GM18907 (cell line): ENCODE measurements around the gene PAXIP1.
A peak's percentile ranks its signal among the peaks of the same experiment; 100 is the strongest.

Source experiments
- ATAC-seq: cut with Tn5 transposase; IDR thresholded peaks from one replicate; pipeline ENCODE4 v1.9.1; 2021; ENCODE audit warnings: mild to moderate bottlenecking, moderate library complexity; ENCODE audit not compliant: unreplicated experiment

PAXIP1 gene

DNA sequence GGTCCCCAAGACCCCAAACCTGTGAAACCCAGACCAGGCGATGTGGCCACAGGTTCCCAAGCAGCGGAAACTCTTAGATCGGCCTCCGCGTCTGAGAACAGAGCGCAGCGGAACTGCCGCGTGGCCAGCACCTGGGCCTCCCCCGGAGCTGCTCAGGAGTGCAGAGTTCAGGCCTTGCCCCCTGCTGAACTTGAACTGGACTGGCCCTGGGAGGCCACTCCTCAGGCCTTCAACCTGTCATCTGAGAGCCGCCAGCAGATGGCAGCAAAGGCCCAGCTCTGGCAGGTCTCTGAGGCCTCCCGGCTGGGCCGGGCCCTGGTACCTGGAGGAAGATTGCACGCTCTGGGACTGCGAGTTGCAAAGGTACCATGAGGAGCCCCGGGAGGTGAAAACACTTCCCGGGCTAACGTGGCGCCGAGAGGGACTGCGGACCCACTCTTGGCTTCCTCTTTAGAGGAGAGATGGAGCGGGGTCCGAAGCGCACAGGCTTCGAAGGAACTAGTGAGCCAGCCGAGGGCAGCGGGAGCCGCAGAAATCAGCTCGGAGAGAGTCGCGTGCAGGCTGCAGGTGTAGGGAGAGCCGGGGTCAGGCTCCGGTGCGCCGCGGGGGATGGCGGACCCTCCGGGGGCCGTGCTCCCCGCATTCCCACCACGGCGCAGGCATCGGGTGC lies 89.2 kb downstream of the PAXIP1 start:
- ATAC-seq = peak; percentile 97

DNA sequence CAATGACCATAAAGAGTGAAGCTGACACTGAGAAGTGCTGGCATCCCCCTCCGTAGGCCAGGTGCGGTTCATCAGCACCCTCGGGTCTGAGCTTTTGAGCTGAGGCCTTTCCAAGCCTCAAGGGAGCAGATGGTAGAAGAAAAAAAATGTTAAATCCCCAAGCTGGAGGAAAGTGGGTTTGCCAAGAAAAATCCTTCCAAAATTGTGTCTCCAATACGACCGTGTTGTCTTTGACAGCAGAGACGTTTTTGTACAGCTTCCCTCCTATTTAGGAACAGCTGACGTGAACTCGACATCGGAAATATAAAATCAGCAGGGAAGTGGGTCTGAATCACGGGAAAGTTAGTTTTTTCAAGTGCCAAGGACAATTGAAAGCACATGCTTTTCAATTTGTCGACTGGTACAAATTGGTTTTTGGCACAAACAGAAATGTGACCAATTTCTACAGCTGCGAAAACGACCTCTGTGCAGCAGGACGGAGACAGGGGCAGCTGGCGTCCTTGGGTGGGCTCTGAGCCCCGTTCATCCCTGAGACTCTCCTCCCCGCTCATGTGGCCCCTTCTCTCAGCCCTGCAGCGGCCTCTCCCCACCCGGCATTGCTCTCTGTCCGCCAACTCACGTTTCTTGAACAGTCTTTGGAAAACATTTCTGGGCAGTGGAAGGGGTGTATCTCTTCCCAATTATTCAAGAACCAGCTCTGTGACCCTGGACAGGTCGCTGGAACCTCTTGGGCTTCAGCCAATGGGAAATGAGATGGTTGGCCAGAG lies 89.9 kb downstream of the PAXIP1 start:
- ATAC-seq = no peak

DNA sequence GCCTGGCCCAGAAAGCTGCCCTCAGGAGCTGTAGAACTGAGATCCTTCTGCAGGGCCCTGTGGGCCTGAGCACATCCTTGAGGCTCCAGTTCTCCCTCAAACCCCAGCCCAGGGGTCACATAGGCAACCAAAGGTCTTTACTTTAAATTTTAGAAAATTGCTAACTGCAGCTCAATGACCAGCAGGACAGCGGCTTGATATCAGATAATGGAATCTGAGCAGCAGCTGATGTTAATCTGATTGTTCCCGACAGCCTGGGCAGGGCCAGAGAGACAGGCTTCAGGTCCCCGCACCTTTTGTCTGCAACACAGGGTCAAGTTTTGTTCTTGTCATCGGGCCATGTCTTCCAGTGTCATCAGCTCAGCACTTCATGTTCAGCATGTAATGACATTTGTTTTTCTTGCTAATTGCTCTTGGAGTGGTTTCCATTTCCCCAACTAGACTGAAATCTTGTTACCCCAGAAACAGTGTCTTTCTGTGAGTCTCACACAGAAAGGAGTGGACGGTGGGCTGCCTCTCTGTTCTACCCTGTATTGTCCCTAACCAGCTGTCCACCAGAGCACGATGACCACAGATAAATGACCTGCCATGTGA lies 91.0 kb downstream of the PAXIP1 start:
- no peak for ATAC-seq

DNA sequence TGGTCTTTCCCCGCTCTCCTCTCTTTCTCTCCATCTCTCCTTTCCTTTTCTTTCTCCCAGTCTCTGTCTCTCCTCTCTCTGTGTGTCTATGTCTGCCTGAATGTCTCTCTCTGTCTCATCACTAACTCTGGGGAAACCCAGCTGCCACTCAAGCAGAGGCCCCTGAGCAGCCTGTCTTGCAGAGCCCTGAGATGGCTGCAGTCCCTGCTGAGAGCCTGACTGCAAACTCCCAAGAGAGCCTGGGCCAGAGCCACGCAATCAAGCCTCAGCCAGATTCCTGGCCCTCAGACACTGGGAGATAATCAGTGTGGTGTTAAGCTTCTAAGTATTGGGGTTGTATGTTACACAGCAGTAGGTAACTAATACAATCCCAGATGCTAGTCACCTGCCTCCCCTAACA lies 91.5 kb downstream of the PAXIP1 start:
- no peak for ATAC-seq

DNA sequence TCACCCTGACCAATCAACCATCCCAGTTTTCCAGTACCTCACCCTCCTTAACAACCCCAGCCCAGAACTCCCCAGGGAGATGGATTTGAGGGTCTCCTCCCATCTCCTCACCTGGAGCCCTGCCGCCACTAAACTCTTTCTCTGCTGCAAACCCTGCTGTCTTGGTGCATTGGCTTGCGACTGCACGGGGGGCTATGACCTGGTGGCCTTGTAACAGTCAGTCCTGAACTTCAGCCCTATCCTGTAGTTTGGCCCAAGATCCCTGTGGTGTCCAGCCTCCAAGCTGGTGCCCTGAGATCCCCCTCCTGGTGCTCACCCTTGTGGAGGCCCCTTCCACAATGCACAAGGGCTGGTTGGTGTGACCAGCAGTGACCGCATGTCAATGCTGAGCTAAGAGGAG lies 91.9 kb downstream of the PAXIP1 start:
- no peak for ATAC-seq

DNA sequence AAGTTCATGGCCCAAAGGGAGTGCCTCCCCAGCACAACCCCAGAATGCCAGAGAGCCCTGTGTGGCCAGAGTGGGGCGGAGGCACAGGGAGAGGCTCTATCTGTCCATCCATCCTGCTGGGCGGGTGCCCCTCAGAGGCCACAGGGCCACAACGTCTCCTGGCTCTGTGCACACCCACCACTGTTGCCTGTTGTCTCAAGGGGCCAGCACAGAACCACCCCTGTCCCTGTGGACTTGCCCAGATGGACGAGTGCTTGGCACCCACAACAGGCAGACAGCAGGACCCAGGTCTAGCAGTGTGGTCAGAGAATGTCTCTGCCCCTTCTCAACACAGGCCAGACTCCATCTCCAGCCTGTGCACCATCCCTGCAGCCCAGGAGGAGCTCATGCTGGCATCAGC lies 92.8 kb downstream of the PAXIP1 start:
- ATAC-seq = no peak

DNA sequence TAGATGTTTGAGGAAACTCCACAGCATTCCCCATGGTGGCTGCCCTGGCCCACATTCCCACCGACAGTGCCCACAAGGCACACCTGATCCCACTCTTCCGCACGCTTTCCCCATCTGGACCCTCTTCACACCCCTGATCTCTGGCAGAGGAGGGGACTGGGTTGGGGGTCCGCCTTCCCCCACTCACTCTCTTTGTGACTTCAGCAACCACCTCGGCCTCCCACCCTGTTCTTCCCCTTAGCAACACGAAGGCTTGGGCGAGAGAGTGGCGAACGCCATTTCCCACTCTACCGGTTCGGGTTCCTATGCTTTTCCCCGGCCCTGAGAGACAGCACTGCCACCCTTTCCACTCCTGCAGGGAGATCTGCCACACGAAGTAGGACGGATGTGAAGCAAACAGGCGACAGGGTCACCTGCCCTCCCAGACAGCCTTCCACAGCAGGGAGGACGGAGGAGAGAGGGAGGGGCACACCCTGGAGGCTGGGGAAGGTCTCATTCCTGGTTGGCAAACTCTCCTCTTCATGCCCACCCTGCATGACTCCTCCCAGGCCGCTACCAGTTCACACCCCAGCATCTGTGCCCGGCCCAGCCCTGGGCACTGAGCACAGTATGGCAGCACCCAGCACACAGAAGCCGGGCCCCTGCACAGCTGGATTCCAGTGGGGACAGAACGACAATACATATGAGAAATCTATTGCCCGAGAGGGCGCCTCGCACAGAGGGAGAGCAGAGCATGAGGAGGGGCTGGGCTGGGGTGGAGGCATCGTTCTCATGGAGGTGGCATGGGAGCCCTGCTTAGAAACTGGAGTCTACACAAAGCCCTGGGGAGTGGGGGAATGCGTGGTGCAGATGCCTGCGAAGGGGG lies 93.5 kb downstream of the PAXIP1 start:
- ATAC-seq = no peak

DNA sequence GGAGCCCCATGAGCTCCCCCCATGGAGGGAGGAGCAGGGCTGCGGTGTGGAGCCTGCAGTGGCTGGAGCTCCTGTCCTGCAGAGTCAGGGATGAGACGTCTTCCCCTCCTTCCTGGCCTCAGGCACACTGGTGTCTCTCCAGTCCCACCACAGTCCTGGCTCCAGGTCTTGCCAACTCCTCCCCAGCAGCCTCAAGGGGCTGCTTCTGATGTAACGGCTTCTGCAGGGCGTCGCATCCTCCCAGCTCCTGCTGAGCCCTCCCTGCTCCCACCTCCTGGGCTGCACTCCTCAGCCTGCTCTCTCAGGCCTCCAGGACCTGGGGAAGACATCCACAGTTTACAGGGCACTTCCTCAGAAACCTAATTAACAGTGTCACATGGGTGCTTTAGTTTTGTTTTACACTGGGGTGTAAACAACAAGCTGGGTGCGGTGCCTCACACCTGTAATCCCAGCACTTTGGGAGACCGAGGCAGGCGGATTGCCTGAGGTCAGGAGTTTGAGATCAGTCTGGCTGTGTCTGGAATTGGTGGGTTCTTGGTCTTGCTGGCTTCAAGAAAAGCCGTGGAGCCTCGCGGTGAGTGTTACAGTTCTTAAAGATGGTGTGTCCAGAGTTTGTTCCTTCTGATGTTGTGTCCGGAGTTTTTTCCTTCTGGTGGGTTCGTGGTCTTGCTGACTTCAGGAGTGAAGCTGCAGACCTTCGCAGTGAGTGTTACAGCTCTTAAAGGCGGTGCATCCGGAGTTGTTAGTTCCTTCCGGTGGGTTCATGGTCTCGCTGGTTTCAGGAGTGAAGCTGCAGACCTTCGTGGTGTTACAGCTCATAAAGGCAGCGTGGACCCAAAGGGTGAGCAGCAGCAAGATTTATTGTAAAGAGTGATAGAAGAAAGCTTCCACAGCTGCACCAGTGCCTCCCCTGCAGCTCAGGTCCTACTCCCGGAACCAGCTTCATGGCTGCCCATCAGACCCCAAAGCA lies 95.0 kb downstream of the PAXIP1 start:
- no peak for ATAC-seq

DNA sequence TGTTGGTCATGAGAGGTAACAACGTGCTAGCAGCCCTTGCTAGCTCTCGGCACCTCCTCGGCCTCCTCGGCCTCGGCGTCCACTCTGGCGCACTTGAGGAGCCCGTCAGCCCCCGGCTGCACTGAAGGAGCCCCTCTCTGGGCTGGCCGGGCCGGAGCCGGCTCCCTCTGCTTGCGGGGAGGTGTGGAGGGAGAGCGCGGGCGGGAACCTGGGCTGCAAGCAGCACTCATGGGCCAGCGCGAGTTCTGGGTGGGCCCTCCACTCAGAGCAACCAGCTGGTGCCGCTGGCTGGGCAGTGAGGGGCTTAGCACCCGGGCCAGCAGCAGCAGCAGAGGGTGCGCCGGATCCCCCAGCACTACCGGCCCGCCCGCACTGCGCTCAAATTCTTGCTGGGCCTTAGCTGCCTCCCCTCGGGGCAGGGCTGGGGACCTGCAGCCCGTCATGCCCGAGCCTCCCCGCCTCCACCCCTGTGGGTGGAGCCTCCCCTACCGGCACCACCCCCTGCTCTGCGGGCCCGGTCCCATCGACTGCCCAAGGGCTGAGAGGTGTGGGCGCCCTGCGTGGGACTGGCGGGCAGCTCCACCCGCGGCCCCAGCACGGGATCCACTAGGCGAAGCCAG lies 96.1 kb downstream of the PAXIP1 start:
- ATAC-seq = no peak

DNA sequence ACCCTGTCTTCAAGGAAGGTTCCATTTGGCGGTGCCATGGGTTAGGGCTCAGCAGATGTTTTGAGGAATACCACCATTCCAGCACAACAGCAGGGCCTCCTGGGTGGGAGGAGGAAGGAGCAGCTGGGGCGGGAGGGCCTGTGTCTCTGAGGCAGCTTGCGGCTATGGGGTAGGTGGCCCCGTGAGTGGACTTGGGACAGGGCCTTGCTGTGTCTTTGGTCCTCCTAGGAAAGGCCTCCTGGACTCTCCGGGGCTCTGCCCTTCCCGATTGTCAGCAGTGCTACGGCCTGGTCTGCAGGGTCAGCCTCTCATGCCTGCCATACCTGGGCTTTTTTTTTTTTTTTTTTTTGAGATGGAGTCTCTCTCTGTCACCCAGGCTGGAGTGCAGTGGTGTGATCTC lies 96.7 kb downstream of the PAXIP1 start:
- no peak for ATAC-seq

DNA sequence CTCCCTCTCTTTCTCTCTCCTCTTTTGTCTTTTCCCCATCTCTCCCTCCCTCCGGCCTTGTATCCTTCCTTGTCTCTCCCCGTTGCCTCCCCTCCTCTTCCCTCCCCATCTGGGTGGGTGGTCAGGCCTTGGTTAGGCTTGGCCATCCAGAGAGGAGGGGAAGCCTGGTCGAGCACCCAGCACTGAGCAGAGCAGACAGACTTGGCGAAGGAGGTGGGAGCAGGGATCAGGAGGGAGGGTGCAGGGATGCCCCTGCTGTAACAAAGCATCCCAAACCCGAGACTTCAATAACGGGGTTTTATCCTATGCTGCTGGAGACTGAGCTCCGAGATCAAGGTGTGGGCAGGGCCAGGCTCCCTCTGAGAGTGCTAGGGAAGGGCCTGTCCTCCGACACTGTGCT lies 97.3 kb downstream of the PAXIP1 start:
- no peak for ATAC-seq

DNA sequence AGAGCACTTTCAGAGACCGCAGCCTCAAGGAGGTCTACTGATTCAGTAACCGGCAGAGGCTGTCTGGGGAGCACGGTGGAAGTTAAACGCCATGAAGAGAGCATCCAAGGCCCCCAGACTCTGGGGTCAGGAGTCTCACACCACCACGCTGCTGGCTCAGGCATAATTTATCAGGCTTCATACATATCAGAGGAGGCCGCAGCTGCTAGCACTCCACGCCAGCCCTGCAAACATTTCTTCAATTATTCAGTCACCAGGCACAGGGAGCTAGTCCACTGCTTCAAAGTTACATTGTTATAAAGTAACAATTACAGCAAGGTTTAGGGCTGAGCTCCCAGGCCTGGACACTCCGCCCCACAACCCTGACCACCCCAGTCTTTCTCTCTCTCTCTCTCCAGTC lies 97.8 kb downstream of the PAXIP1 start:
- no peak for ATAC-seq

DNA sequence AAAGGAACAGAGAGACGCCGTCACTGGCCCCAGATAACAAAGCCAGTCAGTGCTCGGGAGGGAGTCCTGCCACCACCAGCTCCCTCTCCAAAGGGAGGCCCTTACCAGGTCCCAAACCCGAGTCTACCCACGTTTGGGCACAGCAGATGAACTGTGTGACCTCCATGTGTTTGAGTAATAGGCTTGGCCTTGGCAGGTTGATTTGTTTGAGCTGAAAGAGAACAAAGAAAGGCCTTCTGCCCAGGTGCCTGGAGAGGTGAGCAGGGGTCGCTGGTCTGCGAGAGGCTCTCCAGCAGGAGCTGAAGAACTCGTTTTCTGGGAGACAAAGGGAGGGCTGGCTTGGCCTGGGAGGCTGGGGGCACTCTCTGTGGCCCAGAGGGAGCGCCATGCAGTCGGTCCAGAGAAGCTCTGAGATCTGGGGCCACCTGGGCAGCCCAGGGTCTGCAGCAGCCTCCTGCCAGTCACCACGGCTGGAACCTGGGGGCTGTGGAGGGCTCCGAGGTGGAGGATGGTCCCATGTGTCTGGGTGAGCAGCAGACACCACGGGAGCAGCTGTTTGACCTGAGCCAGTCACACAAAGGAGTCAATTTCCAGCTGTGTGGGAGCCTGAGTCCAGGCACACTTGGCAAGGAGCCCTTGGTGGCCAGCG lies 99.7 kb downstream of the PAXIP1 start:
- ATAC-seq = no peak

DNA sequence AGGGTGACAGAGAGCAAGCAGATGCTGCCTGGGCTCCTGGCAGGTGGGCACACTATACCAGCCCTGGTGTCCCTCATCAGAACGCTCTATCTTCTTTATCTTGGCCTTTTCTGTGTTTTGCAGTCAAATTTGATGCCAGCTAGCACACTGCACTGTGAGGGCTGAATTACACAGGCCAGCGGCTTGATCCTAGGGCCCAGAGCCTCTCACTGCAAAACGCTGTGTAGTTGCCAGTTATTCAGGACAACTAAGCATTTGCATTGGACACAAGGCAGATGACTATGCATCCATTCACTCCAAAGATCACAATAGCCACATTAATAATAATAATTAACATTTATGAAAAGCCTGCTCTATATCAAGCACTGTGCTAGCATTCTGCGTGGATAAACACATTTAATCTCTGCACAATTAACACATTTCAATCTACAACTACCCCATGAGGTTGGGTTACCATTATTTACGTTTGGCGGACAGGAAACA lies 100.3 kb downstream of the PAXIP1 start:
- ATAC-seq = no peak

DNA sequence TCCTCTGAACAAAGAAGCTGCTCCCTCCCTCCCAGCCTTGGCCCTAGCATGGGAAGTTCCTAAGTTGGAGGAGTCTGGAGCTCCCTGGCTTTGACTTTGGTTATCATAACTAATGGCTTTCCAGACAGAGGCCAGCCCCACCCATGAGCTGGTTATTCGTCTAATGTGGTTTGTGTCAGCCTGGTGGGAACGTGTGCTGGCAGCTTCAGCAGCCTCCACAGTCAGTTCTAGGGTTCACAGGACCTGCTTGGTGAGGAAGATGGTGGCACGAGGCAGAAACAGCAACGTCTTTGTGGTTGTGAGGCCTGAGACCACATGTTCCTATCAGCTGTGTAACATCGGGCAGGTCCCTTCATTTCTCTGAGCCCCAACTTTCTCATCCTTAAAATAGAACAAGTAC lies 103.1 kb downstream of the PAXIP1 start:
- ATAC-seq = no peak

DNA sequence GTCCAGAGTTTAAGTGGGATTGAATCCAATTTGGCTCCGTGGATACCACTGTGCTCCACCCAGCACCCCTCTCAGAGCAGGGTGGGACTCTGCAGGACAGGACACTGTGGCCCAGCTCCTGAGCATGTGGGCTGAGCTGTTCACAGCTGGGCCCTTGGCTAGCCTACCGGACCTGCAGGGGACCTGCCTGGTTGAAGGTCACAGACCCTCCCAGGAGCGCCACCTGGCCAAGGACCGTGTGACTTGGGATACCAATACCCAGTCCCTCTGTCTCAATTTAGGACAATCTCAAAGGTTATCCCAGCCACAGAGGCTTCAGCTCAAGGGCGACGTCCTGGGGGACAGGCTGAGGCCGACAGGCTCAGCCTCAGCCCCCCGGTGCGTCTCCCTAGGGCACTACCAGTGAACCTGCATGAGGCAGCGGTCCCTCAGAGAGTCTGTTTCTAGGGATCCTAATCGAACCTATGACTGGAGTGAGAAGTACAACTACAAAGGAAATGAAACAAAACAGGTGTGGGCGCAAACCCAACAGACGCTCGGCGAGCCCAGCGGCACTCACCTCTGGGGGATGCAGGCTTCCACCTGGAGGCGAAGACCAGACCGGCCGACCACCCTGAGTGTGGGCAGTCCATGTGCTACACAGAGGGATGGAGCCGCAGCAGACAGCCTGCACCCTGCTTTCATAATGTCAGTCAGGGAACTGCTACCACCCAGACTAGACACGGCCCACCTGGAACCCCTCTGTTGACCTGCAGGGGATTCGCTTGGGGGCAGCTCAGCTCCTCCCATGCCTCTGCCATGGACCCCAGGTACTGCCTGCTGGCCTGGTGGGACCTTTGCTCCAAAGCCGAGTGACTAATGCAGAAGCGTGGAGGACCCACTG lies 103.7 kb downstream of the PAXIP1 start:
- no peak for ATAC-seq

DNA sequence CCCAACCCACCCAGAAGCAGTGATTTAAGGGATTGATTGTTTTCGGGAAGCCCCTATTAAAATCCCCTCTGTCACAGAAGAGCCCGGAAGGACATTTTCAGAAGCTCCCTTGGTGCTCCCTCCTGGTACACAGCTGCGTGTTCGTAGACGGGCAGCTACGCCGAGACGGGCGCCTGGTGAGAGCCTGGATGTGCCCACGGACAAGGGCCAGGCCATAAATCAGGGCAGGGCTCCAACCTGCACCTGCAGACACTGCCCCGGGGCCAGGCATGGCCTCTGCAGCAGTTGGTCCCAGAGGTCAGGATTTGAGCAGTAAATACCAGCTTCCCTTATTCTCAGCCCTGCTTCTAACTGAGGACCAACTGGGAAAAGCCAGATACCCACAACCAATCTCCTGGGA lies 106.8 kb downstream of the PAXIP1 start:
- ATAC-seq = no peak
